ENCODE data around the gene PDZK1IP1. TPM values are rescaled to one million over a fixed set of nuclear protein-coding genes. Genes with fewer than 3 reads are reported as not detected.

Gene PDZK1IP1
- total and polyA plus RNA-seq, 2 donors (not counting 3 experiments of a cell fraction or from before 2014, with no cell fraction given) = 0.52 TPM; not detected in 1

GRCh38 chr1:47219001-47219400 lies 29.2 kb upstream of the PDZK1IP1 start:
- BruUV-seq (replicated peaks) = no TSS peak
- no peaks in the 10 kb centered on the region for H3K9me3 ChIP-seq (replicated peaks; ENCODE audit: control insufficient read depth, insufficient read depth, low read length)
- no peaks in the 10 kb centered on the region for H3K27me3 ChIP-seq (ENCODE audit: control insufficient read depth in 2 of 2, insufficient read depth in 2 of 2, low read length in 2 of 2)
- dilution Hi-C loops (cut with MboI; ENCODE audit: extremely low pct_ligation_motif_present, low sequenced_read_pairs) = no loop called here
- no peak overlapping the region for H2AFZ ChIP-seq (ENCODE audit: low read depth, low read length)
- H3K9me1 ChIP-seq (replicated peaks; ENCODE audit: control insufficient read depth, extremely low read depth, insufficient read depth, low read length) = no peaks in the 10 kb centered on the region
- FAIRE-seq = no peak
- H3K4me2 ChIP-seq (ENCODE audit: insufficient read depth, low read length) = no peak overlapping the region
- peaks cover 14% of the 10 kb centered on the region for H3K4me1 ChIP-seq (ENCODE audit: control insufficient read depth, extremely low read depth, insufficient read depth, low read length)
- no peak for DNase-seq (ENCODE audit: low read depth, low spot score)
- TF ChIP-seq MYC (IDR thresholded peaks at IDR 0.05; ENCODE audit: low read depth, low read length) (no peak), CTCF (IDR thresholded peaks at IDR 0.05; ENCODE audit: extremely low read depth in 1 of 2, insufficient read depth in 1 of 2, low read depth in 1 of 2, low read length in 2 of 2) (no peak), FOS (IDR thresholded peaks at IDR 0.05; ENCODE audit: borderline replicate concordance, insufficient read depth, low read length) (no peak), EZH2 (IDR thresholded peaks at IDR 0.05; ENCODE audit: borderline replicate concordance, low read depth, low read length, severe bottlenecking) (no peak), POLR2AphosphoS5 (IDR thresholded peaks at IDR 0.05; ENCODE audit: insufficient read depth, low read depth, low read length) (no peak), POLR2A (IDR thresholded peaks at IDR 0.05; ENCODE audit: low read depth, low read length) (no peak), GATA2 (IDR thresholded peaks at IDR 0.05; ENCODE audit: insufficient read depth, insufficient read length, low read depth, low read length) (no peak), JUN (IDR thresholded peaks at IDR 0.05; ENCODE audit: borderline replicate concordance, insufficient read depth, insufficient read length, low read depth) (no peak), MAX (IDR thresholded peaks at IDR 0.05; ENCODE audit: insufficient read depth, insufficient read length) (no peak)
- H3K9ac ChIP-seq (replicated peaks; ENCODE audit: extremely low read depth, insufficient read depth, low read length) = no peak overlapping the region
- H4K20me1 ChIP-seq (replicated peaks; ENCODE audit: control insufficient read depth, extremely low read depth, insufficient read depth, low read length) = no peaks in the 10 kb centered on the region
- no peak overlapping the region for H3K4me3 ChIP-seq (replicated peaks in 1 of 3; ENCODE audit: insufficient read depth in 1 of 3, low read depth in 1 of 3, low read length in 3 of 3)
- ChIA-PET POLR2A (no interaction called here), CTCF (no interaction called here)
- peaks cover 12 to 55% of the 10 kb centered on the region in 2 experiments for H3K36me3 ChIP-seq (ENCODE audit: control insufficient read depth in 2 of 2, extremely low read depth in 1 of 2, insufficient read depth in 2 of 2, low read length in 2 of 2)
- intact Hi-C loops (cut with micrococcal nuclease) = no loop called here
- H3K27ac ChIP-seq (ENCODE audit: insufficient read depth, low read depth, low read length) = no peak overlapping the region
- H3K79me2 ChIP-seq (ENCODE audit: control insufficient read depth, insufficient read depth, low read length) = peaks cover 1% of the 10 kb centered on the region
